Dermis microvascular lymphatic vessel endothelial cell (primary cell): Measurements from ENCODE around the gene NT5C1A. TPM values are rescaled to one million over a fixed set of nuclear protein-coding genes. Genes with fewer than 3 reads are reported as not detected.
A peak's percentile ranks its signal among the peaks of the same experiment; 100 is the strongest.

ENCODE experiments used
- DNase-seq, 2 donors: peaks; one replicate each; pipeline versions ENCODE4 v3.0.0 to v3.0.0-alpha.2; 2010; ENCODE audit warnings: low read depth in 2 of 2
- total RNA-seq: library from RNA; depleted of rRNA; stranded (reverse); fragments of >200 nt; gene quantifications from 2 replicates; pipeline ENCODE4 v1.2.1, GENCODE V29; 2014

NT5C1A gene
- total RNA-seq, 1 donor from 2014 or later, result not detected

GRCh38 chr1:39638965-39639304, 33.0 kb downstream of the NT5C1A start:
- no peak for DNase-seq

- no peak for DNase-seq
Measured at GRCh38 chr1:39637361-39637760, 34.5 kb downstream of the NT5C1A start.

GRCh38 chr1:39635871-39636210, 36.1 kb downstream of the NT5C1A start:
- DNase-seq, result no peak

- no peak for DNase-seq
Measured at GRCh38 chr1:39635205-39635870, 36.6 kb downstream of the NT5C1A start.

GRCh38 chr1:39633422-39633821, 38.5 kb downstream of the NT5C1A start:
- no peak for DNase-seq

GRCh38 chr1:39632682-39633417, 39.1 kb downstream of the NT5C1A start:
- DNase-seq, result peak; percentile 9 to 64

- DNase-seq, result no peak
Measured at GRCh38 chr1:39632323-39632681, 39.6 kb downstream of the NT5C1A start.

- DNase-seq, result no peak
Measured at GRCh38 chr1:39631361-39632322, 40.3 kb downstream of the NT5C1A start.

- DNase-seq, result no peak
Measured at GRCh38 chr1:39628807-39629350, 43.0 kb downstream of the NT5C1A start.

GRCh38 chr1:39626646-39627045, 45.3 kb downstream of the NT5C1A start:
- DNase-seq, result no peak

- no peak for DNase-seq
Measured at GRCh38 chr1:39625462-39626273, 46.2 kb downstream of the NT5C1A start.

GRCh38 chr1:39625009-39625408, 46.9 kb downstream of the NT5C1A start:
- no peak for DNase-seq

- DNase-seq, result no peak
Measured at GRCh38 chr1:39623053-39623452, 48.9 kb downstream of the NT5C1A start.

GRCh38 chr1:39622427-39622826, 49.5 kb downstream of the NT5C1A start:
- no peak for DNase-seq

GRCh38 chr1:39620659-39621165, 51.2 kb downstream of the NT5C1A start:
- peak in 1 of 2 donors; percentile 5 for DNase-seq

- DNase-seq, result no peak
Measured at GRCh38 chr1:39617488-39618049, 54.3 kb downstream of the NT5C1A start.

GRCh38 chr1:39615086-39615673, 56.7 kb downstream of the NT5C1A start:
- DNase-seq, result no peak

GRCh38 chr1:39614488-39614887, 57.4 kb downstream of the NT5C1A start:
- no peak for DNase-seq

GRCh38 chr1:39613250-39613649, 58.7 kb downstream of the NT5C1A start:
- no peak for DNase-seq
